IMR-90 (cell line): ENCODE data around the gene ZBTB40. TPM values are rescaled to one million over a fixed set of nuclear protein-coding genes. Genes with fewer than 3 reads are reported as not detected.

Experiments used
- ATAC-seq: fragments of 200-7000 bp; cut with Tn5 transposase; 2 replicates; pipeline ENCODE4 v1.9.1; 2020; ENCODE audit warnings: low read depth, mild to moderate bottlenecking, moderate library complexity
- BruUV-seq: library from RNA; stranded (reverse); fragments of 400-500 nt; replicated peaks from 2 replicates; lab custom pipeline; 2021; lab: Mats Ljungman, UMichigan
- CTCF ChIA-PET: fragments of 300-600 bp; formaldehyde crosslinking; extraction: SDS; loops from one replicate; lab custom pipeline; 2021; ENCODE audit warnings: antibody characterized with exemption; lab: Yijun Ruan, JAX
- POLR2A ChIA-PET: fragments of 300-600 bp; sonication (Branson Sonifier 250); formaldehyde crosslinking; loops from one replicate; lab custom pipeline; 2022; ENCODE audit warnings: antibody characterized with exemption; ENCODE audit not compliant: unreplicated experiment; lab: Charles Lee
- DNase-seq: peaks from one replicate; pipeline ENCODE4 v3.0.0; 2013
- H2AFZ ChIP-seq: replicated peaks from 2 replicates; pipeline ENCODE3; 2013; ENCODE audit warnings: low read length, mild to moderate bottlenecking; ENCODE audit not compliant: poor library complexity
- H2AK5ac ChIP-seq: 2 replicates; pipeline ENCODE4 v1.6.1; 2013; ENCODE audit warnings: low read depth, low read length, inconsistent platforms
- H2AK9ac ChIP-seq: replicated peaks from 2 replicates; pipeline ENCODE3; 2013; ENCODE audit warnings: mild to moderate bottlenecking, low read depth, low read length, moderate library complexity; ENCODE audit not compliant: poor library complexity
- H2BK120ac ChIP-seq: 2 replicates; pipeline ENCODE4 v1.6.1; 2013; ENCODE audit warnings: low read depth, low read length, inconsistent platforms
- H2BK15ac ChIP-seq: 3 replicates; pipeline ENCODE4 v1.6.1; 2013; ENCODE audit warnings: low read depth, low read length, inconsistent platforms
- H2BK20ac ChIP-seq: 2 replicates; pipeline ENCODE4 v1.6.1; 2013; ENCODE audit warnings: low read depth, mild to moderate bottlenecking, inconsistent platforms, low read length, moderate library complexity
- H2BK5ac ChIP-seq: 2 replicates; pipeline ENCODE4 v1.6.1; 2013; ENCODE audit warnings: mild to moderate bottlenecking, low read depth, low read length, inconsistent platforms; ENCODE audit not compliant: poor library complexity, severe bottlenecking
- H3K14ac ChIP-seq: replicated peaks from 2 replicates; pipeline ENCODE4 v1.6.1; 2013; ENCODE audit warnings: low read depth, low read length, inconsistent platforms
- H3K18ac ChIP-seq: 2 replicates; pipeline ENCODE4 v1.6.1; 2013; ENCODE audit warnings: low read depth, low read length, control low read depth
- H3K23ac ChIP-seq: 2 replicates; pipeline ENCODE4 v1.6.1; 2013; ENCODE audit warnings: low read depth, low read length, inconsistent platforms
- H3K27ac ChIP-seq: 2 replicates; pipeline ENCODE4 v1.5.1; 2013; ENCODE audit warnings: mild to moderate bottlenecking, control low read depth, low read length; ENCODE audit not compliant: insufficient read depth
- H3K27me3 ChIP-seq: 2 replicates; pipeline ENCODE4 v1.6.1; 2013; ENCODE audit warnings: low read length; ENCODE audit not compliant: control insufficient read depth, insufficient read depth
- H3K36me3 ChIP-seq: 2 replicates; pipeline ENCODE4 v1.6.1; 2013; ENCODE audit warnings: low read length, mixed read lengths; ENCODE audit not compliant: control insufficient read depth, insufficient read depth
- H3K4ac ChIP-seq: 2 replicates; pipeline ENCODE4 v1.6.1; 2013; ENCODE audit warnings: low read depth, low read length, inconsistent platforms
- H3K4me1 ChIP-seq: 2 replicates; pipeline ENCODE4 v1.6.1; 2013; ENCODE audit warnings: low read length, mixed read lengths; ENCODE audit not compliant: control insufficient read depth, insufficient read depth
- H3K4me2 ChIP-seq: 2 replicates; pipeline ENCODE4 v1.6.1; 2013; ENCODE audit warnings: low read depth, mild to moderate bottlenecking, control low read depth, low read length, moderate library complexity
- H3K4me3 ChIP-seq: 2 replicates; pipeline ENCODE4 v1.5.1; 2013; ENCODE audit warnings: low read depth, mild to moderate bottlenecking, control low read depth, low read length, moderate library complexity; ENCODE audit not compliant: insufficient read depth
- H3K56ac ChIP-seq: 2 replicates; pipeline ENCODE4 v1.6.1; 2013; ENCODE audit warnings: low read length, inconsistent platforms; ENCODE audit not compliant: insufficient read depth; ENCODE audit errors: extremely low read depth
- H3K79me1 ChIP-seq, 2 experiments: 2 replicates each; pipeline ENCODE4 v1.6.1; 2013; ENCODE audit warnings: low read length in 2 of 2, inconsistent platforms in 1 of 2, low read depth in 1 of 2
- H3K9ac ChIP-seq: 2 replicates; pipeline ENCODE4 v1.6.1; 2013; ENCODE audit warnings: low read depth, low read length, control low read depth
- H3K9me1 ChIP-seq: 2 replicates; pipeline ENCODE4 v1.6.1; 2013; ENCODE audit warnings: low read length, inconsistent platforms; ENCODE audit not compliant: insufficient read depth
- H3K9me3 ChIP-seq: 2 replicates; pipeline ENCODE4 v1.6.1; 2013; ENCODE audit warnings: low read length; ENCODE audit not compliant: control insufficient read depth, insufficient read depth
- H4K20me1 ChIP-seq: 2 replicates; pipeline ENCODE4 v1.6.1; 2013; ENCODE audit warnings: low read length, inconsistent platforms; ENCODE audit not compliant: insufficient read depth
- H4K5ac ChIP-seq: 2 replicates; pipeline ENCODE4 v1.6.1; 2013; ENCODE audit warnings: mild to moderate bottlenecking, low read depth, low read length, control low read depth
- H4K8ac ChIP-seq, 2 experiments: 2 replicates each; pipeline ENCODE4 v1.6.1; 2013; ENCODE audit warnings: low read depth in 2 of 2, low read length in 2 of 2, control low read depth in 1 of 2, inconsistent platforms in 1 of 2
- H4K91ac ChIP-seq: 2 replicates; pipeline ENCODE4 v1.6.1; 2013; ENCODE audit warnings: low read depth, low read length, inconsistent platforms; ENCODE audit not compliant: insufficient read depth
- CEBPB ChIP-seq: IDR thresholded peaks from 2 replicates; pipeline ENCODE4 v1.6.1; 2012; ENCODE audit warnings: low read depth, low read length, improper control_type of control experiment
- CHD1 ChIP-seq: IDR thresholded peaks from 2 replicates; pipeline ENCODE4 v1.6.1; 2012; ENCODE audit warnings: low read depth, low read length, improper control_type of control experiment
- ELK1 ChIP-seq: fragments of 150-350 bp; IDR thresholded peaks from 2 replicates; pipeline ENCODE4 v1.6.1; 2016; ENCODE audit warnings: low read depth, mild to moderate bottlenecking, low read length, moderate library complexity, borderline replicate concordance
- MAFK ChIP-seq: IDR thresholded peaks from 2 replicates; pipeline ENCODE4 v1.6.1; 2012; ENCODE audit warnings: low read depth, low read length, improper control_type of control experiment
- NFE2L2 ChIP-seq: fragments of 150-350 bp; IDR thresholded peaks from 2 replicates; pipeline ENCODE4 v1.6.1; 2016; ENCODE audit warnings: low read depth, mild to moderate bottlenecking, low read length
- POLR2A ChIP-seq: IDR thresholded peaks from 2 replicates; pipeline ENCODE4 v1.6.1; 2012; ENCODE audit warnings: mild to moderate bottlenecking, low read depth, low read length
- RAD21 ChIP-seq: IDR thresholded peaks from 2 replicates; pipeline ENCODE4 v1.6.1; 2012; ENCODE audit warnings: low read length, improper control_type of control experiment
- RCOR1 ChIP-seq: IDR thresholded peaks from 2 replicates; pipeline ENCODE4 v1.6.1; 2012; ENCODE audit warnings: mild to moderate bottlenecking, low read length, improper control_type of control experiment; ENCODE audit not compliant: insufficient replicate concordance
- RFX5 ChIP-seq: IDR thresholded peaks from 2 replicates; pipeline ENCODE4 v1.8.0; 2012; ENCODE audit warnings: low read depth, mild to moderate bottlenecking, low read length, moderate library complexity
- WGBS, 2 experiments: methylation state at CpG; one replicate each; pipeline versions ENCODE4 v1.1.5 to v1.1.7; 2013; ENCODE audit warnings: missing lambda C conversion rate in 2 of 2; ENCODE audit not compliant: insufficient read length in 1 of 2; ENCODE audit errors: extremely low coverage in 2 of 2; 5-methylcytosine and 5-hydroxymethylcytosine counted together
- dilution Hi-C: fragments of 300-500 bp; cut with HindIII; formaldehyde crosslinking; loops from one replicate; pipeline ENCODE4 v1.14.3; 2018; ENCODE audit warnings: low sequenced_read_pairs; ENCODE audit not compliant: unreplicated experiment
- in situ Hi-C: fragments of 300-500 bp; cut with MboI; formaldehyde crosslinking; loops from 3 replicates; pipeline ENCODE4 v1.14.3; 2019; ENCODE audit warnings: low sequenced_read_pairs, inconsistent platforms, mixed read lengths
- intact Hi-C: fragments of 100-400 bp; cut with micrococcal nuclease; formaldehyde crosslinking; loops from 2 replicates; pipeline ENCODE4 v1.10.0; 2022
- polyA plus RNA-seq, 3 experiments: library from polyadenylated mRNA; depleted of rRNA; stranded (reverse); fragments of >200 nt; gene quantifications; 2 replicates each; pipeline ENCODE4 v1.2.3, GENCODE V29; 2012; ENCODE audit warnings: low replicate concordance in 1 of 3
- total RNA-seq: library from RNA; depleted of rRNA; stranded (reverse); fragments of >200 nt; gene quantifications from 2 replicates; pipeline ENCODE4 v1.2.3, GENCODE V29; 2012

Gene ZBTB40
- total and polyA plus RNA-seq, 2 of the 4 experiments (the other 2 are of a cell fraction) = 6.0 to 9.7 TPM

GRCh38 chr1:22567197-22567596, 115.5 kb downstream of the ZBTB40 start:
- no peaks in the 10 kb centered on the region for H3K9me3 ChIP-seq
- H3K4me1 ChIP-seq = no peaks in the 10 kb centered on the region
- no peak overlapping the region for H3K4me3 ChIP-seq
- H3K14ac ChIP-seq = no peak overlapping the region
- no peak for DNase-seq
- H3K4ac ChIP-seq = no peak overlapping the region
- TF ChIP-seq RFX5 = no peak
- no peak for TF ChIP-seq POLR2A
- no peak for TF ChIP-seq RCOR1
- TF ChIP-seq CHD1 = no peak
- TF ChIP-seq NFE2L2 = no peak
- no peak for TF ChIP-seq RAD21
- no peak for TF ChIP-seq MAFK
- TF ChIP-seq CEBPB = no peak
- TF ChIP-seq ELK1 = no peak
- dilution Hi-C loops = no loop called here
- intact Hi-C loops = no loop called here
- no peak overlapping the region for H2BK120ac ChIP-seq
- H3K27me3 ChIP-seq = peaks cover 76% of the 10 kb centered on the region
- no peak overlapping the region for H4K8ac ChIP-seq
- no peak overlapping the region for H2AK5ac ChIP-seq
- no peak for ATAC-seq
- no CpG with 5 or more reads among the region's 14 CpGs for WGBS, 2 experiments
- no peak overlapping the region for H3K9ac ChIP-seq
- H3K9me1 ChIP-seq = no peaks in the 10 kb centered on the region; the same call in 1 of the 2 replicates
- no peaks in the 10 kb centered on the region for H3K36me3 ChIP-seq
- H3K18ac ChIP-seq = no peak overlapping the region
- H4K20me1 ChIP-seq = no peaks in the 10 kb centered on the region
- no peak overlapping the region for H2BK5ac ChIP-seq
- H2BK20ac ChIP-seq = no peak overlapping the region
- no peaks in the 10 kb centered on the region for H3K79me1 ChIP-seq
- in situ Hi-C loops = no loop called here
- H3K4me2 ChIP-seq = no peak overlapping the region
- no peak overlapping the region for H3K23ac ChIP-seq
- no peak overlapping the region for H2BK15ac ChIP-seq
- no peak overlapping the region for H4K91ac ChIP-seq
- POLR2A ChIA-PET = no interaction called here
- no peak overlapping the region for H4K5ac ChIP-seq
- no peak overlapping the region for H2AFZ ChIP-seq
- H2AK9ac ChIP-seq = no peak overlapping the region
- H3K56ac ChIP-seq = no peak overlapping the region
- CTCF ChIA-PET = no interaction called here
- H3K27ac ChIP-seq = no peak overlapping the region
- no TSS peak for BruUV-seq
